ENCODE measurements around the gene OR2H1.

DNA sequence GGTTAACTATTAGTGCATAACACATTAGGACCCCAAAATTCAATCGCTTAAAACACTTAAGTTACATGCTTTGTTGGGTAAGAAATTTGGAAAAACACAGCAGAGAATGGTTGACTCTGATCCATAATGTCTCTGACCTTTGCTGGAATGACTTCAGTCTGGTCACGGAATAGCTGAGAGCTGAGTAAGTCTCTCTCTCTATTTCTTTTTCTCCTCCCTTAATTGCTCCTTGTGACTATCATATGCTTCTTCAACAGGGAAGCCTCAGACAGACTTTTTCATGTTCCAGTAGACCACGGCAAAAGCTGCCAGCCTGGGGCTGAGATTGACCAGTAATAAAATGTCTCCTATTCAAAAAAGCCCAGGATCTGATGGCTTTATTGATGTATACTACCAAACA lies 37.4 kb upstream of the OR2H1 start:
- no peak for TF ChIP-seq FOXK2 (conservative IDR thresholded peaks at IDR 0.05 in 1 of 2, IDR thresholded peaks at IDR 0.05 in 1 of 2; ENCODE audit: low read depth in 2 of 2)
- no peak for TF ChIP-seq SIX5 (IDR thresholded peaks at IDR 0.05; ENCODE audit: borderline replicate concordance in 1 of 2, insufficient read depth in 1 of 2, low read depth in 1 of 2, low read length in 2 of 2)
- no peak for TF ChIP-seq SRF (CRISPR knock-in tag; IDR thresholded peaks at IDR 0.05)
- TF ChIP-seq NFYB (IDR thresholded peaks at IDR 0.05; ENCODE audit: extremely low read depth, insufficient read length) = no peak
- TF ChIP-seq, protein P1, sequence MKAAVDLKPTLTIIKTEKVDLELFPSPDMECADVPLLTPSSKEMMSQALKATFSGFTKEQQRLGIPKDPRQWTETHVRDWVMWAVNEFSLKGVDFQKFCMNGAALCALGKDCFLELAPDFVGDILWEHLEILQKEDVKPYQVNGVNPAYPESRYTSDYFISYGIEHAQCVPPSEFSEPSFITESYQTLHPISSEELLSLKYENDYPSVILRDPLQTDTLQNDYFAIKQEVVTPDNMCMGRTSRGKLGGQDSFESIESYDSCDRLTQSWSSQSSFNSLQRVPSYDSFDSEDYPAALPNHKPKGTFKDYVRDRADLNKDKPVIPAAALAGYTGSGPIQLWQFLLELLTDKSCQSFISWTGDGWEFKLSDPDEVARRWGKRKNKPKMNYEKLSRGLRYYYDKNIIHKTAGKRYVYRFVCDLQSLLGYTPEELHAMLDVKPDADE (conservative IDR thresholded peaks at IDR 0.05; ENCODE audit: control insufficient read depth, low read depth, low read length) = no peak
- TF ChIP-seq, protein P2, sequence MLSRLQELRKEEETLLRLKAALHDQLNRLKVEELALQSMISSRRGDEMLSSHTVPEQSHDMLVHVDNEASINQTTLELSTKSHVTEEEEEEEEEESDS (CRISPR knock-in tag; IDR thresholded peaks at IDR 0.05) = no peak
- TF ChIP-seq, protein P3, sequence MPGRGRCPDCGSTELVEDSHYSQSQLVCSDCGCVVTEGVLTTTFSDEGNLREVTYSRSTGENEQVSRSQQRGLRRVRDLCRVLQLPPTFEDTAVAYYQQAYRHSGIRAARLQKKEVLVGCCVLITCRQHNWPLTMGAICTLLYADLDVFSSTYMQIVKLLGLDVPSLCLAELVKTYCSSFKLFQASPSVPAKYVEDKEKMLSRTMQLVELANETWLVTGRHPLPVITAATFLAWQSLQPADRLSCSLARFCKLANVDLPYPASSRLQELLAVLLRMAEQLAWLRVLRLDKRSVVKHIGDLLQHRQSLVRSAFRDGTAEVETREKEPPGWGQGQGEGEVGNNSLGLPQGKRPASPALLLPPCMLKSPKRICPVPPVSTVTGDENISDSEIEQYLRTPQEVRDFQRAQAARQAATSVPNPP (IDR thresholded peaks at IDR 0.05; ENCODE audit: borderline replicate concordance, insufficient read depth, insufficient read length) = no peak
- TF ChIP-seq, protein P4, sequence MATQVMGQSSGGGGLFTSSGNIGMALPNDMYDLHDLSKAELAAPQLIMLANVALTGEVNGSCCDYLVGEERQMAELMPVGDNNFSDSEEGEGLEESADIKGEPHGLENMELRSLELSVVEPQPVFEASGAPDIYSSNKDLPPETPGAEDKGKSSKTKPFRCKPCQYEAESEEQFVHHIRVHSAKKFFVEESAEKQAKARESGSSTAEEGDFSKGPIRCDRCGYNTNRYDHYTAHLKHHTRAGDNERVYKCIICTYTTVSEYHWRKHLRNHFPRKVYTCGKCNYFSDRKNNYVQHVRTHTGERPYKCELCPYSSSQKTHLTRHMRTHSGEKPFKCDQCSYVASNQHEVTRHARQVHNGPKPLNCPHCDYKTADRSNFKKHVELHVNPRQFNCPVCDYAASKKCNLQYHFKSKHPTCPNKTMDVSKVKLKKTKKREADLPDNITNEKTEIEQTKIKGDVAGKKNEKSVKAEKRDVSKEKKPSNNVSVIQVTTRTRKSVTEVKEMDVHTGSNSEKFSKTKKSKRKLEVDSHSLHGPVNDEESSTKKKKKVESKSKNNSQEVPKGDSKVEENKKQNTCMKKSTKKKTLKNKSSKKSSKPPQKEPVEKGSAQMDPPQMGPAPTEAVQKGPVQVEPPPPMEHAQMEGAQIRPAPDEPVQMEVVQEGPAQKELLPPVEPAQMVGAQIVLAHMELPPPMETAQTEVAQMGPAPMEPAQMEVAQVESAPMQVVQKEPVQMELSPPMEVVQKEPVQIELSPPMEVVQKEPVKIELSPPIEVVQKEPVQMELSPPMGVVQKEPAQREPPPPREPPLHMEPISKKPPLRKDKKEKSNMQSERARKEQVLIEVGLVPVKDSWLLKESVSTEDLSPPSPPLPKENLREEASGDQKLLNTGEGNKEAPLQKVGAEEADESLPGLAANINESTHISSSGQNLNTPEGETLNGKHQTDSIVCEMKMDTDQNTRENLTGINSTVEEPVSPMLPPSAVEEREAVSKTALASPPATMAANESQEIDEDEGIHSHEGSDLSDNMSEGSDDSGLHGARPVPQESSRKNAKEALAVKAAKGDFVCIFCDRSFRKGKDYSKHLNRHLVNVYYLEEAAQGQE (IDR thresholded peaks at IDR 0.05; ENCODE audit: borderline replicate concordance) = no peak
- TF ChIP-seq, protein P4 (CRISPR knock-in tag; IDR thresholded peaks at IDR 0.05; ENCODE audit: low read depth) = no peak
- TF ChIP-seq ESRRA (IDR thresholded peaks at IDR 0.05; ENCODE audit: borderline replicate concordance, low read depth) = no peak
- no peak for TF ChIP-seq TEAD2 (tag; IDR thresholded peaks at IDR 0.05)
- TF ChIP-seq, protein P5, sequence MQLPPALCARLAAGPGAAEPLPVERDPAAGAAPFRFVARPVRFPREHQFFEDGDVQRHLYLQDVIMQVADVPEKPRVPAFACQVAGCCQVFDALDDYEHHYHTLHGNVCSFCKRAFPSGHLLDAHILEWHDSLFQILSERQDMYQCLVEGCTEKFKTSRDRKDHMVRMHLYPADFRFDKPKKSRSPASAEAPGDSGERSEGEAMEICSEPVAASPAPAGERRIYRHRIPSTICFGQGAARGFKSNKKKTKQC (CRISPR knock-in tag; IDR thresholded peaks at IDR 0.05) = no peak
- TF ChIP-seq SIN3A (IDR thresholded peaks at IDR 0.05; ENCODE audit: borderline replicate concordance in 2 of 2, control insufficient read depth in 1 of 2, low read depth in 2 of 2, low read length in 2 of 2) = no peak
